CD4-positive, alpha-beta memory T cell (primary cell): ENCODE data around the gene PDE4D. TPM values are rescaled to one million over a fixed set of nuclear protein-coding genes. Genes with fewer than 3 reads are reported as not detected.
A peak's percentile ranks its signal among the peaks of the same experiment; 100 is the strongest.

ENCODE experiments used
- CTCF ChIA-PET: fragments of 350-600 bp; sonication (Branson Sonifier 250); formaldehyde crosslinking; loops from one replicate; lab custom pipeline; 2021; ENCODE audit warnings: inconsistent platforms; ENCODE audit not compliant: partially characterized antibody; lab: Charles Lee
- POLR2A ChIA-PET: fragments of 350-600 bp; sonication (Branson Sonifier 250); formaldehyde crosslinking; loops from one replicate; lab custom pipeline; 2021; ENCODE audit not compliant: partially characterized antibody; lab: Charles Lee
- DNase-seq, 5 donors: peaks; one replicate each; pipeline versions ENCODE4 v3.0.0 to v3.0.0-alpha.2; 2020 to 2022; ENCODE audit warnings: mixed read lengths in 1 of 5
- H3K27ac ChIP-seq: one replicate; pipeline ENCODE4 v1.7.0; 2013; ENCODE audit warnings: low read depth, low read length
- H3K27me3 ChIP-seq: 2 replicates; pipeline ENCODE4 v1.7.0; 2013; ENCODE audit warnings: mild to moderate bottlenecking, low read length, moderate library complexity; ENCODE audit not compliant: insufficient read depth
- H3K36me3 ChIP-seq: 2 replicates; pipeline ENCODE4 v1.7.0; 2013; ENCODE audit warnings: mild to moderate bottlenecking, low read length, moderate library complexity; ENCODE audit not compliant: insufficient read depth
- H3K4me1 ChIP-seq: 2 replicates; pipeline ENCODE4 v1.7.0; 2013; ENCODE audit warnings: mild to moderate bottlenecking, low read length, moderate library complexity; ENCODE audit not compliant: insufficient read depth
- H3K4me3 ChIP-seq, 2 donors: one replicate each; pipeline ENCODE4 v1.7.0; 2013; ENCODE audit warnings: low read length in 2 of 2, mild to moderate bottlenecking in 1 of 2
- H3K9me3 ChIP-seq, 2 donors: one replicate each; pipeline ENCODE4 v1.7.0; 2013; ENCODE audit warnings: low read length in 2 of 2, control low read depth in 1 of 2; ENCODE audit not compliant: control insufficient read depth in 1 of 2
- H3K27ac Mint-ChIP-seq, 7 donors: one replicate each; pipeline ENCODE4 v1.8.0; 2020 to 2021; ENCODE audit warnings: mixed read lengths in 7 of 7, mild to moderate bottlenecking in 6 of 7, inconsistent platforms in 3 of 7, moderate library complexity in 3 of 7
- H3K27me3 Mint-ChIP-seq, 2 donors: one replicate each; pipeline ENCODE4 v1.8.0; 2020 to 2021; ENCODE audit warnings: mixed read lengths in 2 of 2
- H3K36me3 Mint-ChIP-seq, 2 donors: one replicate each; pipeline ENCODE4 v1.8.0; 2020 to 2021; ENCODE audit warnings: mixed read lengths in 2 of 2, inconsistent platforms in 1 of 2, mild to moderate bottlenecking in 1 of 2
- H3K4me1 Mint-ChIP-seq, 4 donors: one replicate each; pipeline ENCODE4 v1.8.0; 2020 to 2021; ENCODE audit warnings: mixed read lengths in 4 of 4, mild to moderate bottlenecking in 1 of 4
- H3K4me3 Mint-ChIP-seq, 8 donors: one replicate each; pipeline ENCODE4 v1.8.0; 2020 to 2021; ENCODE audit warnings: mixed read lengths in 8 of 8, mild to moderate bottlenecking in 7 of 8, moderate library complexity in 6 of 8, inconsistent platforms in 3 of 8
- H3K9me3 Mint-ChIP-seq, 8 donors: one replicate each; pipeline ENCODE4 v1.8.0; 2020 to 2021; ENCODE audit warnings: mixed read lengths in 8 of 8, mild to moderate bottlenecking in 5 of 8, inconsistent platforms in 3 of 8, moderate library complexity in 1 of 8
- intact Hi-C: fragments of 100-400 bp; cut with micrococcal nuclease; formaldehyde crosslinking; loops from one replicate; pipeline ENCODE4 v1.15.1; 2023
- polyA plus RNA-seq, 2 donors: library from polyadenylated mRNA; unstranded; fragments of 300-500 nt; fragmentation: Illumina TruSeq; gene quantifications; one replicate each; pipeline ENCODE4 v1.2.3, GENCODE V29; 2021
- total RNA-seq, 2 experiments: library from RNA; stranded (reverse); gene quantifications; one replicate each; pipeline ENCODE4 v1.2.3, GENCODE V29; 2021

The PDE4D gene
- total and polyA plus RNA-seq, 4 experiments from 2014 or later, result 12.3 to 49.7 (median 30.3) TPM

- Histone ChIP-seq H3K27ac (no peak overlapping the region), H3K27me3 (no peaks in the 10 kb centered on the region), H3K4me3 (no peak overlapping the region), H3K9me3 (no peaks in the 10 kb centered on the region), H3K4me1 (no peaks in the 10 kb centered on the region), H3K36me3 (no peaks in the 10 kb centered on the region)
- no peak overlapping the region for H3K27ac Mint-ChIP-seq
- no peak overlapping the region for H3K4me3 Mint-ChIP-seq
- H3K9me3 Mint-ChIP-seq, result peaks cover 0 to 3% (median 0%) of the 10 kb centered on the region in 8 donors
- POLR2A ChIA-PET, result interaction anchor here (1.3 to 1.6 kb wide), 2 partner anchors 20 to 68 kb away, joined by 4 to 6 read pairs; no protein-coding TSS in a partner anchor
- H3K4me1 Mint-ChIP-seq, result no peaks in the 10 kb centered on the region
- intact Hi-C loops, result no loop called here
- CTCF ChIA-PET, result interaction anchor here (3.1 kb wide), 1 partner anchor 118 kb away, joined by 10 read pairs; no protein-coding TSS in a partner anchor
- DNase-seq, result no peak
- no peaks in the 10 kb centered on the region for H3K27me3 Mint-ChIP-seq
- H3K36me3 Mint-ChIP-seq, result no peaks in the 10 kb centered on the region
These were observed 837.6 kb downstream of the PDE4D start for GRCh38 chr5:59055745-59056448.

- H3K9me3 Mint-ChIP-seq, result peaks cover 0 to 2% (median 0%) of the 10 kb centered on the region in 8 donors
- Histone ChIP-seq H3K4me1 (no peaks in the 10 kb centered on the region), H3K4me3 (no peak overlapping the region), H3K27ac (no peak overlapping the region), H3K36me3 (no peaks in the 10 kb centered on the region), H3K9me3 (no peaks in the 10 kb centered on the region), H3K27me3 (no peaks in the 10 kb centered on the region)
- ChIA-PET CTCF (no interaction called here), POLR2A (no interaction called here)
- no peaks in the 10 kb centered on the region for H3K36me3 Mint-ChIP-seq
- intact Hi-C loops, result no loop called here
- no peaks in the 10 kb centered on the region for H3K27me3 Mint-ChIP-seq
- no peak for DNase-seq
- no peaks in the 10 kb centered on the region for H3K4me1 Mint-ChIP-seq
- no peak overlapping the region for H3K4me3 Mint-ChIP-seq
- no peak overlapping the region for H3K27ac Mint-ChIP-seq
These were observed 838.5 kb downstream of the PDE4D start for GRCh38 chr5:59054963-59055528.

GRCh38 chr5:59051951-59052350 lies 841.6 kb downstream of the PDE4D start:
- H3K27me3 Mint-ChIP-seq, result no peaks in the 10 kb centered on the region

DNA sequence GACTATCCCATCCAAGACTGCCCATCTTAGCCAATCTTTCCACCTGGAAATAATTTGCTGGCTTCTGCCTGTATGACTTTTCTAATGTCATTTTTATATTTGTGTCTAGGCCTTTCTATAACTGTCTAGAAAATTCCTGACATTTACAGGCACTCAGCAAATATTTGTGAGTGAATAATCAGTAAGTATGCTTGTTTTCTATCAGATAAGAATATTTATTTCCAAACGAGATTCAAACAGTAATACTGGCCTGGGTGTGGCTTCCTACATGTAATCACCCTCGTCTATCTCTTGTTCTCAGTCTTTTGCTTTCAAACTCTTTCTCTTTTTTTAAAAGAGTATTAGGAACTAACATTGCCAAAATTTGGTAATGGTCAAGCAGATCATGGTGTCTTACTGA lies 844.4 kb downstream of the PDE4D start:
- DNase-seq, result no peak
- CTCF ChIA-PET, result no interaction called here
- intact Hi-C loops, result no loop called here
- no peak overlapping the region for H3K4me3 ChIP-seq
- no peaks in the 10 kb centered on the region for H3K36me3 ChIP-seq
- H3K27me3 ChIP-seq, result no peaks in the 10 kb centered on the region
- no peaks in the 10 kb centered on the region for H3K4me1 ChIP-seq
- POLR2A ChIA-PET, result no interaction called here
- Mint-ChIP-seq H3K27me3 (no peaks in the 10 kb centered on the region), H3K4me3 (no peak overlapping the region), H3K4me1 (no peaks in the 10 kb centered on the region), H3K27ac (no peak overlapping the region), H3K9me3 (peaks cover 0 to 1% (median 0%) of the 10 kb centered on the region in 8 donors), H3K36me3 (no peaks in the 10 kb centered on the region)
- H3K9me3 ChIP-seq, result no peaks in the 10 kb centered on the region
- H3K27ac ChIP-seq, result no peak overlapping the region

More at GRCh38 chr5:59051951-59052350, 841.6 kb downstream of the PDE4D start:
- H3K27ac Mint-ChIP-seq, result no peak overlapping the region
- ChIA-PET CTCF (interaction anchor here (0.7 to 1.7 kb wide), 2 partner anchors 93 to 123 kb away, joined by 3 to 5 read pairs; no protein-coding TSS in a partner anchor), POLR2A (no interaction called here)
- Histone ChIP-seq H3K27me3 (no peaks in the 10 kb centered on the region), H3K4me3 (no peak overlapping the region), H3K27ac (no peak overlapping the region), H3K36me3 (no peaks in the 10 kb centered on the region), H3K4me1 (no peaks in the 10 kb centered on the region), H3K9me3 (no peaks in the 10 kb centered on the region)
- H3K36me3 Mint-ChIP-seq, result no peaks in the 10 kb centered on the region
- DNase-seq, result no peak
- H3K4me3 Mint-ChIP-seq, result no peak overlapping the region
- H3K9me3 Mint-ChIP-seq, result peaks cover 0 to 2% (median 0%) of the 10 kb centered on the region in 8 donors
- no peaks in the 10 kb centered on the region for H3K4me1 Mint-ChIP-seq
- intact Hi-C loops, result no loop called here

DNA sequence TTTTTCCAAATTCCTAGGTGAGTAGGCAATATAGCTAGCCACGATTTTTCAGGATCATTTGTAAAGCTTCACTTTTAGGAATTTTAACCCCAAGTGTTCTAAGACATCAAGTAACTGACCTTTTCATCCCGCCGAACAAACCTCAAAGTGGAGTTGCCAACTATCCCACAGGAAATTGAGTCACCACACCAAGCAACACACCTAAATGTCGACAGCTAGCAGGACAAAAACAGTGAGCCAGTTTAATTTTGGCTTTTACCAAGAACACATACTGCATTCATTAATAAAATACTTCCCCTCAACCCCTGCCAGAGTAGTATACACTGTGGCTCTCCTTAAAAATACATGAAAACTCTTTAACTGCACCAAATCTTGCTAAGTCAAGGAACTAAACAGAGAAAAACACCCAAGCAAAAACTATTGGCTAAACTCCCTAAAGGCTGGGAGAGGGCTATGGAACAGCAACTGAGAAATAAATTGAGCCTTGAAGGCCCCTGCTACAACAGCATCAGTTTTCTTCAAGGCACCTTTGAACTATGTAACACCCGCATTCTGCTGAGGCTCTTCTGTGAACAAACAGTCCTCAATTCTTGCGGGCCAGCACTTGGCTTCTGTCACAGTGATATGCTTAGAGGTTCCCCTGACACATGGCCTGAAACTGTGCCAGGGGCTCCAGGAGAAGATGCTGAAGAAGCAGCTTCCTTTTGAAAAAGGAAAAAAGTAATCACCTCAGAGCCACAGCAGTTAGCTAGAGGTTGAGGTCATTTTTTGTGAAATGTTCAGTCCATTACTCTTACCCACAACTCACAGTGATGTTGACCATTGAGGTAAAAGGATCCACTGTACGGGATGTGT lies 851.1 kb downstream of the PDE4D start:
- H3K27me3 ChIP-seq, result no peaks in the 10 kb centered on the region
- peak overlapping the region in 1 of 8 donors; percentile 68 for H3K4me3 Mint-ChIP-seq
- H3K4me3 ChIP-seq, result no peak overlapping the region
- ChIA-PET CTCF (interaction anchor here (1.1 to 3.3 kb wide), 4 partner anchors 82 to 132 kb away, joined by 6 to 30 read pairs (median 8); no protein-coding TSS in a partner anchor), POLR2A (interaction anchor here (1.4 to 6.6 kb wide), 4 partner anchors 82 to 91 kb away, joined by 4 to 156 read pairs (median 8); no protein-coding TSS in a partner anchor)
- H3K4me1 Mint-ChIP-seq, result peaks cover 22 to 50% (median 31%) of the 10 kb centered on the region in 4 donors
- no peaks in the 10 kb centered on the region for H3K27me3 Mint-ChIP-seq
- H3K27ac ChIP-seq, result no peak overlapping the region
- H3K9me3 Mint-ChIP-seq, result peaks cover 0 to 5% (median 0%) of the 10 kb centered on the region in 8 donors
- H3K9me3 ChIP-seq, result no peaks in the 10 kb centered on the region
- H3K4me1 ChIP-seq, result peaks cover 34% of the 10 kb centered on the region
- intact Hi-C loops, result no loop called here
- H3K36me3 Mint-ChIP-seq, result peaks cover 0 to 17% of the 10 kb centered on the region in 2 donors
- DNase-seq, result no peak
- H3K27ac Mint-ChIP-seq, result peak overlapping the region; percentile 59 to 96 (median 81)
- no peaks in the 10 kb centered on the region for H3K36me3 ChIP-seq

- H3K9me3 Mint-ChIP-seq, result peaks cover 0 to 5% (median 0%) of the 10 kb centered on the region in 8 donors
- no peaks in the 10 kb centered on the region for H3K9me3 ChIP-seq
- H3K27ac ChIP-seq, result no peak overlapping the region
- H3K36me3 Mint-ChIP-seq, result peaks cover 0 to 25% of the 10 kb centered on the region in 2 donors
- no peaks in the 10 kb centered on the region for H3K27me3 ChIP-seq
- H3K4me1 ChIP-seq, result peaks cover 45% of the 10 kb centered on the region
- DNase-seq, result no peak
- intact Hi-C loops, result no loop called here
- no peak overlapping the region for H3K4me3 ChIP-seq
- peak overlapping the region in 6 of 8 donors; percentile 0 to 74 (median 38) for H3K4me3 Mint-ChIP-seq
- H3K4me1 Mint-ChIP-seq, result peaks cover 24 to 60% (median 38%) of the 10 kb centered on the region in 4 donors
- no peaks in the 10 kb centered on the region for H3K27me3 Mint-ChIP-seq
- POLR2A ChIA-PET, result interaction anchor here (1.0 to 6.6 kb wide), 5 partner anchors 16 to 92 kb away, joined by 4 to 156 read pairs (median 4); no protein-coding TSS in a partner anchor
- H3K36me3 ChIP-seq, result no peaks in the 10 kb centered on the region
- CTCF ChIA-PET, result interaction anchor here (0.9 to 3.3 kb wide), 6 partner anchors 59 to 151 kb away, joined by 3 to 30 read pairs (median 5); no protein-coding TSS in a partner anchor
- peak overlapping the region; percentile 36 to 99 (median 94) for H3K27ac Mint-ChIP-seq
These were observed 852.2 kb downstream of the PDE4D start for GRCh38 chr5:59041355-59041754.
